OCI-LY3 (cell line): ENCODE data around the gene MTHFD1.

Source experiments
- H2AFZ ChIP-seq: fragments of 200-600, 300-600 bp; shearing (Covaris generic); 2 replicates; pipeline ENCODE4 v1.6.0; 2014; ENCODE audit warnings: antibody characterized with exemption, low read depth, low read length
- H3K27ac ChIP-seq: fragments of 200-600, 300-600 bp; sonication (generic); 2 replicates; pipeline ENCODE4 v1.5.1; 2014; ENCODE audit warnings: mild to moderate bottlenecking, low read length, moderate library complexity, mixed read lengths
- H3K27me3 ChIP-seq: fragments of 200-600, 300-600 bp; sonication (generic); 2 replicates; pipeline ENCODE4 v1.6.1; 2014; ENCODE audit warnings: low read depth, low read length, mixed read lengths
- H3K36me3 ChIP-seq: fragments of 200-600, 300-600 bp; sonication (generic); replicated peaks from 2 replicates; pipeline ENCODE3; 2014; ENCODE audit warnings: low read depth, low read length, mixed read lengths
- H3K4me1 ChIP-seq: fragments of 300-600, 200-600 bp; sonication (generic); 2 replicates; pipeline ENCODE4 v1.6.1; 2014; ENCODE audit warnings: low read length, mixed read lengths
- H3K4me2 ChIP-seq: fragments of 200-600, 300-600 bp; sonication (generic); 2 replicates; pipeline ENCODE4 v1.6.1; 2014; ENCODE audit warnings: low read length, mixed read lengths
- H3K4me3 ChIP-seq: fragments of 300-600, 200-600 bp; sonication (generic); 2 replicates; pipeline ENCODE4 v1.5.1; 2014; ENCODE audit warnings: antibody characterized with exemption, mild to moderate bottlenecking, low read length, moderate library complexity
- H3K79me2 ChIP-seq: fragments of 300-600, 200-600 bp; shearing (Covaris generic); 2 replicates; pipeline ENCODE4 v1.6.1; 2014; ENCODE audit warnings: mild to moderate bottlenecking, low read length, mixed read lengths
- H3K9ac ChIP-seq: fragments of 300-600, 200-600 bp; shearing (Covaris generic); 2 replicates; pipeline ENCODE4 v1.6.0; 2014; ENCODE audit warnings: mild to moderate bottlenecking, low read length, moderate library complexity
- H3K9me3 ChIP-seq: fragments of 200-600, 300-600 bp; shearing (Covaris generic); 2 replicates; pipeline ENCODE4 v1.6.1; 2014; ENCODE audit warnings: low read length, mixed read lengths; ENCODE audit not compliant: insufficient read depth
- H4K20me1 ChIP-seq: fragments of 200-600, 300-600 bp; sonication (generic); 2 replicates; pipeline ENCODE4 v1.6.1; 2016; ENCODE audit warnings: low read length, mixed read lengths; ENCODE audit not compliant: insufficient read depth
- CTCF ChIP-seq: fragments of 200-600, 300-600 bp; sonication (generic); IDR thresholded peaks from 2 replicates; pipeline ENCODE4 v1.5.1; 2014; ENCODE audit warnings: antibody characterized with exemption, low read length, low read depth
- EZH2phosphoT487 ChIP-seq: fragments of 200-600 bp; shearing (Covaris generic); IDR thresholded peaks from 2 replicates; pipeline ENCODE4 v1.6.1; 2018; ENCODE audit warnings: antibody characterized with exemption, mixed run types, low read depth

The MTHFD1 gene

GRCh38 chr14:64400829-64401459 is 12.8 kb downstream of the MTHFD1 start:
- no peak overlapping the region for H3K9ac ChIP-seq
- no peak overlapping the region for H3K27ac ChIP-seq
- TF ChIP-seq CTCF (no peak), EZH2phosphoT487 (no peak)
- peaks cover 33% of the 10 kb centered on the region for H3K36me3 ChIP-seq
- no peaks in the 10 kb centered on the region for H3K27me3 ChIP-seq
- peaks cover 13% of the 10 kb centered on the region; the same call in 1 of the 2 replicates for H4K20me1 ChIP-seq
- H3K4me1 ChIP-seq = no peaks in the 10 kb centered on the region
- H3K4me3 ChIP-seq = no peak overlapping the region
- H3K9me3 ChIP-seq = no peaks in the 10 kb centered on the region
- H3K4me2 ChIP-seq = no peak overlapping the region
- peaks cover 85% of the 10 kb centered on the region for H3K79me2 ChIP-seq
- H2AFZ ChIP-seq = no peak overlapping the region

GRCh38 chr14:64401949-64402348 is 13.8 kb downstream of the MTHFD1 start:
- H2AFZ ChIP-seq = no peak overlapping the region
- TF ChIP-seq EZH2phosphoT487 (no peak), CTCF (no peak)

GRCh38 chr14:64405295-64405694 is 17.1 kb downstream of the MTHFD1 start:
- Histone ChIP-seq H3K79me2 (peaks cover 85% of the 10 kb centered on the region), H3K9me3 (no peaks in the 10 kb centered on the region), H3K4me1 (peaks cover 17% of the 10 kb centered on the region), H3K36me3 (peaks cover 31% of the 10 kb centered on the region), H2AFZ (no peak overlapping the region), H4K20me1 (0 out of 2 replicates have a peak, but pooled peaks cover 5% of the 10 kb centered on the region), H3K4me3 (no peak overlapping the region), H3K4me2 (no peak overlapping the region), H3K9ac (no peak overlapping the region), H3K27ac (no peak overlapping the region), H3K27me3 (no peaks in the 10 kb centered on the region)
- no peak for TF ChIP-seq EZH2phosphoT487
- TF ChIP-seq CTCF = no peak

More at GRCh38 chr14:64401949-64402348, 13.8 kb downstream of the MTHFD1 start:
- peaks cover 33% of the 10 kb centered on the region for H3K36me3 ChIP-seq
- no peak overlapping the region for H3K9ac ChIP-seq
- peaks cover 13% of the 10 kb centered on the region; the same call in 1 of the 2 replicates for H4K20me1 ChIP-seq
- H3K9me3 ChIP-seq = no peaks in the 10 kb centered on the region
- no peak overlapping the region for H3K27ac ChIP-seq
- H3K27me3 ChIP-seq = no peaks in the 10 kb centered on the region
- no peaks in the 10 kb centered on the region for H3K4me1 ChIP-seq
- no peak overlapping the region for H3K4me2 ChIP-seq
- H3K4me3 ChIP-seq = no peak overlapping the region
- peaks cover 86% of the 10 kb centered on the region for H3K79me2 ChIP-seq

GRCh38 chr14:64407329-64407728 is 19.2 kb downstream of the MTHFD1 start:
- no peak overlapping the region for H3K9ac ChIP-seq
- peaks cover 34% of the 10 kb centered on the region for H3K36me3 ChIP-seq
- no peak for TF ChIP-seq EZH2phosphoT487
- TF ChIP-seq CTCF = no peak
- no peak overlapping the region for H2AFZ ChIP-seq
- H3K9me3 ChIP-seq = no peaks in the 10 kb centered on the region
- H3K4me2 ChIP-seq = no peak overlapping the region
- no peak overlapping the region for H3K27ac ChIP-seq
- no peaks in the 10 kb centered on the region for H3K27me3 ChIP-seq
- H3K4me1 ChIP-seq = peaks cover 17% of the 10 kb centered on the region
- H3K4me3 ChIP-seq = no peak overlapping the region
- H4K20me1 ChIP-seq = 0 out of 2 replicates have a peak, but pooled peaks cover 5% of the 10 kb centered on the region
- peaks cover 80% of the 10 kb centered on the region for H3K79me2 ChIP-seq
